ENCODE results near the gene ACP4.
"Not testable (repeated sequence)": the region's sequence is repeated elsewhere in the genome, so short reads cannot be mapped to it uniquely, and the experiment has no call there.

Gene ACP4, protein sequence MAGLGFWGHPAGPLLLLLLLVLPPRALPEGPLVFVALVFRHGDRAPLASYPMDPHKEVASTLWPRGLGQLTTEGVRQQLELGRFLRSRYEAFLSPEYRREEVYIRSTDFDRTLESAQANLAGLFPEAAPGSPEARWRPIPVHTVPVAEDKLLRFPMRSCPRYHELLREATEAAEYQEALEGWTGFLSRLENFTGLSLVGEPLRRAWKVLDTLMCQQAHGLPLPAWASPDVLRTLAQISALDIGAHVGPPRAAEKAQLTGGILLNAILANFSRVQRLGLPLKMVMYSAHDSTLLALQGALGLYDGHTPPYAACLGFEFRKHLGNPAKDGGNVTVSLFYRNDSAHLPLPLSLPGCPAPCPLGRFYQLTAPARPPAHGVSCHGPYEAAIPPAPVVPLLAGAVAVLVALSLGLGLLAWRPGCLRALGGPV

DNA sequence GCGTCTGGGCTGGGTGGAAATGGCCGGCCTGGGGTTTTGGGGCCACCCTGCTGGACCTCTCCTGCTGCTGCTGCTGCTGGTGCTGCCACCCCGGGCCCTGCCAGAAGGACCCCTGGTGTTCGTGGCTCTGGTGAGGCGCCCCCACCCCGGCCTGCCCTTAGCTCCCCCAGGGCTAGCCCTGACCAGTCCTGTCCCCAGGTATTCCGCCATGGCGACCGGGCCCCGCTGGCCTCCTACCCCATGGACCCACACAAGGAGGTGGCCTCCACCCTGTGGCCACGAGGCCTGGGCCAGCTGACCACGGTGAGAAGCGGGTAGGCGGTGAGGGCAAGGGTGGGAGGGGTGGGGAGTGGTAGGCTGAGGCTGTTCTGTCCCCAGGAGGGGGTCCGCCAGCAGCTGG is at the start of gene ACP4:
Gene ACP4, plus strand, starts transcription at position 20 of the 400 bp plus-strand sequence. Its CDS starts 0 bp downstream, at position 20.
- no peak for DNase-seq

DNA sequence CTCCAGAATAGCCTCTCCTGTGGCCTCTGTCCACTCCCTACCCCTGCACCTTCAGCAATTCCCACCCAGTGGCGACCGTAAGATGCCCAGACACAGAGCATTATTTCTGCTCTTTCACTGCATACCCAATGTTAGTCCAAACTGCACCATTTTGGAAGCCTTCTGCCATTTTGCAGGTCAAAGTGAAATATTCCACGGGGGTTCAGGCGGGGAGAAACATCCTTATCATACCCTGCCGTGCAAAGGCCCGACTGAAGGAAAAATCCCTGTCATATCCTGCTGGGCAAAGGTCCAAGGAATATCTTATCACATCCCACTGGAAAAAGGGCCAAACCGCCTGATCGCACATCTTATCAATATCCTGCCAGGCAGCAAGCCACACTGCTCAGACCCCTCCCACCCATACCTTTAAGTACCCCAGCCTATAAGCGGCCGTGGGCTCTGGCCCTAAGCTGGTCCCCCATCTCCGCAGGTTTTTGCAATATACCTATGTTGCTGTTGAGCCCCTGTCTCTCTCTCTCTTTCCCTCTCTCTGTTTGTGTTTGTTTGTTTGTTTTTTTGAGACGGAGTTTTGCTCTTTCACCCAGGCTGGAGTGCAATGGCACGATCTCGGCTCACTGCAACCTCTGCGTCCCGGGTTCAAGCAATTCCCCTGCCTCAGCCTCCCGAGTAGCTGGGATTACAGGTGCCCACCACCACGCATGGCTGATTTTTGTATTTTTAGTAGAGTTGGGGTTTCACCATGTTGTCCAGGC is 48.9 kb upstream of the ACP4 start:
- no peak for DNase-seq

DNA sequence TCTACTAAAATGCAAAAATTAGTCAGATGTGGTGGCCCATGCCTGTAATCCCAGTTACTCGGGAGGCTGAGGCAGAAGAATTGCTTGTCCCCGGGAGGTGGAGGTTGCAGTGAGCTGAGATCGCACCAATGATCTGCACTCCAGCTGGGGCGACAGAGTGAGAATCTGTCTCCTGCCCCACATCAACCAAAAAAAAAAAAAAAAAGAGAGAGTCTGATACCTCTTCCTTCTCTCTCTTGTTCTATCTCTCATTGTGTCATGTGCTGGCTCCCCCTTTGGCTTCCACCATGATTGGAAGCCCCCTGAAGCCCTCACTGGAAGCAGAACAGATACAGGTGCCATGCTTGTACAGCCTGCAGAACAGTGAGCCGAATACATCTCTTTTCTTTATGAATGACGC is 46.7 kb upstream of the ACP4 start:
- DNase-seq: no peak

DNA sequence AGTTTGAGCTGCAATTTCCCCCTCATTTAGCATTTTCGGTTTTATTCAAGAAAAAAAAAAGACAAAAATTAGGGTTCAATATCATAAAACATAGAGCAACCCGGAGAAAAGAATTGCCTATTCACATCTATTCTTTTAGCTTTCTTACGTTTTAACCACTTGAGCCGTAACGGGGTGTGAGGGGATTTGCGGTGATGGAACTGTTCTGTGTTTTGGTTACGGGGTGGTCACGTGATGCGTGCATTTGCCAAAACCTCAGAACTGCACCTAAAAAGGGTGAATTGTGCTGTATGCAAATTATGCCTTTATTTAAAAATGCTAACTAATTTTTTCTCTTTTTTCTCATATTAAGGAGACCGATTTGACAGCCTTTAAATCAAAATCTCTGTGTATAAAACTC is 45.0 kb upstream of the ACP4 start:
- DNase-seq: no peak

DNA sequence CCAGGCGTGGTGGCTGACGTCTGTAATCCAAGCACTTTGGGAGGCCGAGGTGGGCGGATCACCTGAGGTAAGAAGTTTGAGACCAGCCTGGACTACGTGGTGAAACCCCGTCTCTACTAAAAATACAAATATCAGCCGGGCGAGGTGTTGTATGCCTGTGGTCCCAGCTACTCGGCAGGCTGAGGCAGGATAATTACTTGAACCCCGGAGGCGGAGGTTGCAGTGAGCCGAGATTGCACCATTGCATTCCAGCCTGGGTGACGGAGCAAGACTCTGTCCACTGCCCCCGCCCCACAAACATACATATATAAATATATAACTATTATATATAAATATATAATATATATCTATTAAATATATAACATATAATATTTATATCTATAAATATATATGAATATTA is 43.1 kb upstream of the ACP4 start:
- DNase-seq: not testable (repeated sequence)

DNA sequence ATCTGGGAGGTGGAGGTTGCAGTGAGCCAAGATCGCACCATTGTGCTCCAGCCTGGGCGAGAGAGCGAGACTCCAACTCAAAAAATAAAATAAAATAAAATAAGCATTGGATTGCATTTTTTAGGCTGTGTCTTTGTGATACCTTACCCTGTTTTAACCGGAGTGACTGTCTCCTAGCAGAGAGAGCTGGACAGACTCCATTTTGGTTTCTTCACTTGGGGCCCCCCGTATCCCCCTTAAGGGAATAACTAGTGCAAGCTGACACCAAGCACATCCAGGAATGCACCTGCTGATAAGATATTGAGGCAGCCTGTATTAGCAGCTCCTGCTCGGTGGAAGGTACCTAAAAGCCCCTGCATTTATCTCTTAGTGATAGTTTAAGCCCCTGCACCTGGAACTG is 40.7 kb upstream of the ACP4 start:
- DNase-seq: no peak

DNA sequence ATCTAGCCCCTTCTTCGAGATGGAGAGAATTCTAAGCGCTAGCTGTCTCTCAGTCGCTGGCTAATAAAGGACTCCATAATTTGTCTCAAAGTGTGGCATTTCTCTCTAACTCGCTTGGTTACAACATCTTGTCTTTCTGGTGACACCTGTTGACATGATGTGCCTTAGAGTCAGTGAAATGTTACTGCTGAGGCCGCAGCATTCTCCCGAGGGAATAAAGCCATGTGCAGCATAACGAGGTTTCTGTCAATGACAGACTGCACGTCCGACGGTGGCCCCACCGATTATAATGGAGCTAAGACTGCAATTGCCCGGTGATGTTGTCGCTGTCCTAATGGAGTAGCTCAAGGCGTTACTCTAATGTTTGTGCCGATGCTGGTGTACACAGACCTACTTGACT is 40.2 kb upstream of the ACP4 start:
- DNase-seq: no peak

DNA sequence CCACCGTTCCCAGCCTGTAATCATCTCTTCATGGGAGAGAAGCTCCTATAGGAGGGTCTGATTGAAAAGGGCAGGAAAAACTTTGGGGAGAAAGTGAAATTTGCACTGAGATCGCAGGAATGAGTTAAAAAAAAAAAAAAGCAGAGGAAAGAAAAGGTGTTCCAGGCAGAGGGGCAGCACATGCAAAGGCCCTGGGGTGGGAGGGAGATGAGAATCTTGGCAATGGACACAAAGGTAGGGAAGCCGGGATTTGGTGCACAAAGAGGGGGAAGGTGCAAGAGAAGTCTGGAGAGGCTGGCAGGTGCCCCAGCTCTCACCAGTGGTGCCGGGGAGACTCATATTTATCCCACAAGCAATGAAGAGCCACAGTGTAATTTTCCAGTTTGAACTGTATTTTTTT is 36.3 kb upstream of the ACP4 start:
- no peak for DNase-seq

DNA sequence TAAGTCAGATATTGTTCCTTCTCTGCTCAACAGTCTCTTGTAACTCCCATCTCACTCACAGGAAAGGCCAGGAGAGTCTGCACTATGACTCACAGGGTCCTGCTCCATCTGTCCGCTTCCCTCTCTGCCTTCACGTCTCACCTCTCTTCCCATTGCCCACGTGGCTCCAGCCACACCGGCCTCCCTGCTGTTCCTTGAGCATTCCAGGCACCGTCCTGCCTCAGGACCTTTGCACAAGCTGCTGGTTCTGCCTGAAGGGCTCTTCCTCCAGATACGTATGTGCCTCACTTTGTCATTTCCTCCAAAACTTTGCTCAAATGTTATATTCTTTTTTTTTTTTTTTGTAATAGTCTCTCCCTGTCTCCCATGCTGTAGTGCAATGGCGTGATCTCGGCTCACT is 34.0 kb upstream of the ACP4 start:
- not testable (repeated sequence) for DNase-seq

DNA sequence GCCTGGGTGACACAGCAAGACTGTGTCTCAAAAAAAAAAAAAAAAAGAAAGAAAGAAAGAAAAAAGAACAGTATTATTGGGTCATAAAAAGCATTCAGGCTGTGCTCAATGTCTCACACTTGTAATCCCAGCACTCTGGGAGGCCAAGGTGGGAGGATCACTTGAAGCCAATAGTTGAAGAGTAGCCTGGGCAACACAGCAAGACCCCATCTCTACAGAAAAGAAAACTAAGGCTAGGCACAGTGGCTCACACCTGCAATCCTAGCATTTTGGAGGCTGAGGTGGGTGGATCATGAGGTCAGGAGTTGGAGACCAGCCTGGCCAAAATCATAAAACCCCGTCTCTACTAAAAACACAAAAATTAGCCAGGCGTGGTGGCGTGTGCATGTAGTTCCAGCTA is 32.6 kb upstream of the ACP4 start:
- DNase-seq: not testable (repeated sequence)

DNA sequence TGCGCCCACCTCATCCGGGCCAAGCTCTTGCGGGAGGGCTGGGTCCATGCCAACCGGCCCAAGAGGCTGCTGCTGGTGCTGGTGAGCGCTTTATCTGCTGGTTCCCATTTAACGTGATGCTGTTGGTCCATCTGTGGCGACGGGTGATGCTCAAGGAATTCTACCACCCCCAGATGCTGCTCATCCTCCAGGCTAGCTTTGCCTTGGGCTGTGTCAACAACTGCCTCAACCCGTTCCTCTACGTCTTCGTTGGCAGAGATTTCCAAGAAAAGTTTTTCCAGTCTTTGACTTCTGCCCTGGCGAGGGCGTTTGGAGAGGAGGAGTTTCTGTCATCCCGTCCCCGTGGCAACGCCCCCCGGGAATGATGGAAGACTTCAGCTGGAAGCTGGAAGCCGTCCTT is 31.1 kb upstream of the ACP4 start:
- not testable (repeated sequence) for DNase-seq

DNA sequence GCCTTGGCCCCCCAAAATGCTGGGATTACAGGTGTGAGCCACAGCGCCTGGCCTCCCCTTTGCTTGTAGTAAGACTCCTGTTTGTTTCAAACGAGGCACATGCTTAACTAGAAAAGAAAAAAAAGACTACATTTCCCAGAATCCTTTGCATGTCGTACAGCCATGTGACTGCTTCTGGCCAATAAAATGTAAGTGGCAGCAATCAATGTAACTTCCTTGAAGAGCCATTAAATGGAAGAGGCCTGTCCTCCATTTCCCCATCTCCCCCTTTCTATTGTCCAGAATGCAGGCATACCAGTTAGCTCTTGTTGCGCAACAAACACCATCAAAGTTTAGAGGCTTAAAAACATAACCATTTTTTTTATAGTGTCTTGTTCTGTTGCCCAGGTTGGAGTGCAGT is 30.3 kb upstream of the ACP4 start:
- DNase-seq: no peak

DNA sequence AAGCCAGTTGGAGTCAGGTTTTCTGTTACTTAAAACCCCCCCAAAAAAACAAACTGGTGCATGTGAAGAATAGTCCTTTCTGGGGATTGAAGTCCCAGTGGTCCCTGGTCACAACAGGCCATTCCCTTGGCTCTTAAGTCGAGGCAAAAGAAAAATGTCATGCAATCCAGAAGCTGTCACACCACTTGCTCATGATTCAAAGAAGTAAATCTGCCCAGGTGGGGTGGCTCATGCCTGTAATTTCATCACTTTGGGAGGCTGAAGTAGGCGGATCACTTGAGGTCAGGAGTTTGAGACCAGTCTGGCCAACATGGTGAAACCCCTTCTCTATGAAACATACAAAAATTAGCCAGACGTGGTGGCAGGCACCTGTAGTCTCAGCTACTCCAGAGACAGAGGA is 28.7 kb upstream of the ACP4 start:
- DNase-seq: not testable (repeated sequence)

DNA sequence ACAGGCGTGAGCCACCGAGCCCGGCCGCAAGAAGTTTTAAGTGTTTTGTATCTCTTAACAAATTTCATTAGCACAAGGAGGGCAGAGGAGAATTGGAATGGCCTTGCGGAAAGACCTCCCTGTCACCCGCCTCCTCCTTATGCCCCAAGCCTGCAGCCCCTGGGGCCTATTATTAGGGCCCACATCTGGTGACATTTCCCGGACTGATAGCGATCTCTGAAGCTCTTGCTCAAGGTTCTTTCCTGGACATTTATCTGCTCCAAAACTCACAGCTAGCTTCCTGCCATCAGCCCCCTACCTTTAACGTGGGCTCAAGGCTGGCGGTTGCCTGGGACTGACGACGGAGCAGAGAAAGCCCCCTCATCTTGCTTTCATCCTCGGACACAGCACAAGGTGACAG is 26.7 kb upstream of the ACP4 start:
- DNase-seq: not testable (repeated sequence)

DNA sequence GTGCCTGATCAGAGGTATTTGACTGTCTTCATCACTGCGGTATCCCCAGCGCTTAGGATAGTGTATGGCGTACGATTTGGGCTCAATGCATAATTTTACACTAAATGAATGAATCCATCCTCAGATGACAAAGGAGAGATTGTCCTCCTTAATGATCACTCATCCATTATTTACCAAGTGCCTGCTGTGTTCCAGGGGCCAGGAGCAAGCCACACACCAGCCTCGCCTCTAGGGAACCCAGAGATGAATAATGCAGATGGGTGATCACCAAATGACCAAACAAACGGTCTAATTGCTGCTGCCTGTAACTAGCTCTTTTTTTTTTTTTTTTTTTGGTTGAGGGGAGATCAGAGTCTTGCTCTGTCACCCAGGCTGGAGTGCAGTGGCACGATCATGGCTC is 25.8 kb upstream of the ACP4 start:
- no peak for DNase-seq

DNA sequence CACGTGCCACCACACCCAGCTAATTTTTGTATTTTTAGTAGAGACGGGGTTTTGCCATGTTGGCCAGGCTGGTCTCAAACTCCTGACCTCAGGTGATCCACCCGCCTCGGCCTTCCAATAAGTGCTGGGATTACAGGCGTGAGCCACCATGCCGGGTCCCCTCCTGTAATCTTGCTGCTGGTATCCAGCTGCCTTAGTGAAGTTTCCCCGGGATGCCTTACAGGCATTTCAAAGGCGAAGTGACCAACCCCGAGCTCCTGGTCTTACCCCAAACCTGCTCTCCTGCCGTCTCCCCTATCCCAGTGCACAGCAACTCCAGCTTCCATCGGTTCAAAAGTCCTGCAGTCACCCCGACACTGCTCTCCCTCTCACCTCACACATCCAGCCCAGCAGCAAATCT is 23.5 kb upstream of the ACP4 start:
- DNase-seq: not testable (repeated sequence)

DNA sequence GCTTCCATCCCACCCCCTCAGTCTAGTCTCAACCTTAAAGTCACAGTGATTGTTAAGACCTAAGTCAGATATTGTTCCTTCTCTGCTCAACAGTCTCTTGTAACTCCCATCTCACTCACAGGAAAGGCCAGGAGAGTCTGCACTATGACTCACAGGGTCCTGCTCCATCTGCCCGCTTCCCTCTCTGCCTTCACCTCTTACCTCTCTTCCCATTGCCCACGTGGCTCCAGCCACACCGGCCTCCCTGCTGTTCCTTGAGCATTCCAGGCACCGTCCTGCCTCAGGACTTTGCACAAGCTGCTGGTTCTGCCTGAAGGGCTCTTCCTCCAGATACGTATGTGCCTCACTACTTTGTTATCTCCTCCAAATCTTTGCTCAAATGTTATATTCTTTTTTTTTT is 23.0 kb upstream of the ACP4 start:
- DNase-seq: not testable (repeated sequence)

DNA sequence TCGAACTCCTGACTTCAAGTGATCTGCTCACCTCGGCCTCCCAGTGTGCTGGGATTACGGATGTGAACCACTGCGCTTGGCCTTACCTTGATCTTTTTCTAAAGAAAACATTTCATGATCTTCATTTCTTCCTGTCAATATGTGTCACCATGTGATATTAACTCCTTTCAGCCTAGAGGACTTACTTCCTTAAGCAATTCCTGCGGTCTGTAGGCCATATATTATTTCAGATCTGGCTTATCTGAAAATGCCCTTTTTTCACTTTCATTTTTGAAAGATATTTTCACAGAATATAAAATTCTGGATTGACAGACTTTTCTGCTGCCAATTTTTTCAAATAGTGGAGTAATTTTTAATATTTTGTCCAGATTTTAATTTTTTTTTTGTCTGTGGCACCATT is 21.9 kb upstream of the ACP4 start:
- no peak for DNase-seq

DNA sequence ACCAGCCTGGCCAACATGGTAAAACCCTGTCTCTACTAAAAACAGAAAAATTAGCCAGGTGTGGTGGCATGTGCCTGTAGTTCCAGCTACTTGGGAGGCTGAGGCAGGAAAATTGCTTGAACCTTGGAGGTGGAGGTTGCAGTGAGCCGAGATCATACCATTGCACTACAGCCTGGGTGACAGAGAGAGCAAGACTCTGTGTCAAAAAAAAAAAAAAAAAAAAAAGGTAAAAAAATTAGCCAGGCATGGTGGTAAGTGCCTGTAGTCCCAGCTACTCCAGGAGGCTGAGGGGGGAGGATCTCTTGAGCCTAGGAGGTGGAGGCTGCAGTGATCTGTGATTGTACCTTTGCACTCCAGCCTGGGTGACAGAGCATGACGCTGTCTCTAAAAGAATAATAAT is 20.1 kb upstream of the ACP4 start, which contains the start of gene GPR32:
Gene GPR32, plus strand, starts transcription at position 301 of the 400 bp plus-strand sequence. CDS start 137 bp downstream, outside the sequence.
- not testable (repeated sequence) for DNase-seq

DNA sequence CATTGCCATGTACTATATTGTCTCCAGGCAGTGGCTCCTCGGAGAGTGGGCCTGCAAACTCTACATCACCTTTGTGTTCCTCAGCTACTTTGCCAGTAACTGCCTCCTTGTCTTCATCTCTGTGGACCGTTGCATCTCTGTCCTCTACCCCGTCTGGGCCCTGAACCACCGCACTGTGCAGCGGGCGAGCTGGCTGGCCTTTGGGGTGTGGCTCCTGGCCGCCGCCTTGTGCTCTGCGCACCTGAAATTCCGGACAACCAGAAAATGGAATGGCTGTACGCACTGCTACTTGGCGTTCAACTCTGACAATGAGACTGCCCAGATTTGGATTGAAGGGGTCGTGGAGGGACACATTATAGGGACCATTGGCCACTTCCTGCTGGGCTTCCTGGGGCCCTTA is 19.3 kb upstream of the ACP4 start:
- no peak for DNase-seq

DNA sequence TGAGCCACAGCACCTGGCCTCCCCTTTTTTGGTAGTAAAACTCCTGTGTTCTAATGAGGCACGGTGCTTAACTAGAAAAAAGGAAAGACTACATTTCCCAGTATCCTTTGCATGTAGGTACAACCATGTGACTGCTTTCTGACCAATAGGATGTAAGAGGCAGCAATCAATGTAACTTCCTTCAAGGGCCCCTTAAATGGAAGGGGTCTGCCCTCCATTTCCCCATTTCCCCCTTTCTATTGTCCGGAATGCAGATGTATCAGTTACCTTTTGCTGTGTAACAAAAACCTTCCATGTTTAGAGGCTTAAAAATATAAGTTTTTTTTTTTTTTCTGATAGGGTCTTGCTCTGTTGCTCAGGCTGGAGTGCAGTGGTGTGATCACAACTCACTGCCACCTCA is 17.7 kb upstream of the ACP4 start:
- no peak for DNase-seq

DNA sequence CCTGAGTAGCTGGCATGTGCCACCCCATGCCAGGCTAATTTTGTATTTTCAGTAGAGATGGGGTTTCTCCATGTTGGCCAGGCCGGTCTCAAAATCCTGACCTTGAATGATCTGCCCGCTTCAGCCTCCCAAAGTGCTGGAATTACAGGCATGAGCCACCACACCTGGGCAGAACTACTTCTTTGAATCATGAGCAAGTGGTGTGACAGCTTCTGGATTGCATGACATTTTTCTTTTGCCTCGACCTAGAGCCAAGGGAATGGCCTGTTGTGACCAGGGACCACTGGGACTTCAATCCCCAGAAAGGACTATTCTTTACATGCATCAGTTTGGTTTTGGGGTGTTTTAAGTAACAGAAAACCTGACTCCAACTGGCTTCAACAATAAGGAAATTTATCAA is 17.3 kb upstream of the ACP4 start:
- not testable (repeated sequence) for DNase-seq

DNA sequence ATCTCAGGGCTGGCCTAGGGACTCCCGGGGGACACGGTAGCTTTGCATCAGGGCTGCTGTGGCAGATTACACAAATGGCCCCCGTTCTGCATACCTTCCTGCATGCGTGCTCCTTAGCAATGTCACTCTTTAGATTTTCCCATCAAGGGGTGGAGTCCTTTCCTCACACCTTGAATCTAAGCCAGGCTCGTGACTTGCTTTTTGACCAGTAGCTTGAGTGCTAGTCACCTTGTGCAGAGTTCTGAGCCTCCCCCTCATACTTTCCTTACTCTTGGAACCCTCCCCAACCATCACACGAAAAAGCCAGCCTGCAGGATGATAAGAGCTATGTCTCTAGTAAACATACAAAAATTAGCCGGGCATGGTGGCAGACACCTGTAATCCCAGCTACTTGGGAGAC is 16.8 kb upstream of the ACP4 start:
- DNase-seq: not testable (repeated sequence)

DNA sequence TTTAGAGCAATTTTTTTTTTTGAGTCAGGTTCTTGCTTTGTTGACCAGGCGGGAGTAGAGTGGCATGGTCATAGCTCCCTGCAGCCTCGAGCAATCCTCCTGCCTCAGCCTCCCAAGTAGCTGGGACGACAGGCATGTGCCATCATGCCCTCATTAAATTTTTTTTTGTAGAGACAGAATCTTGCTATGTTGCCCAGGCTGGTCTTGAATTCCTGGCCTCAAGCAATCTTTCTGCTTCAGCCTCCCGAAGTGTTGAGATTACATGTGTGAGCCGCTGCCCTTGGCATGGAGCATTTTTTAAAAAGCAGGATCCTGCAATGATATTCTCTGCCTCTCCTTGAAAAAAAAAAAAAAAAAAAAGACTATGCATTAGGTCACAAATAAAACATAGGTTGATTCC is 14.1 kb upstream of the ACP4 start:
- DNase-seq: no peak
